Stimulated activated CD8-positive, alpha-beta memory T cell treated with anti-CD3 and anti-CD28 coated beads, Interleukin-12 subunit alpha, Interleukin-12 subunit beta, amount 100 ng/mL, for 4 hours (primary cell): Measurements from ENCODE around the gene C1orf232.

Experiments
- DNase-seq: peaks from one replicate; pipeline ENCODE4 v3.0.0-alpha.2; 2020; ENCODE audit warnings: low read depth

Gene C1orf232

DNA sequence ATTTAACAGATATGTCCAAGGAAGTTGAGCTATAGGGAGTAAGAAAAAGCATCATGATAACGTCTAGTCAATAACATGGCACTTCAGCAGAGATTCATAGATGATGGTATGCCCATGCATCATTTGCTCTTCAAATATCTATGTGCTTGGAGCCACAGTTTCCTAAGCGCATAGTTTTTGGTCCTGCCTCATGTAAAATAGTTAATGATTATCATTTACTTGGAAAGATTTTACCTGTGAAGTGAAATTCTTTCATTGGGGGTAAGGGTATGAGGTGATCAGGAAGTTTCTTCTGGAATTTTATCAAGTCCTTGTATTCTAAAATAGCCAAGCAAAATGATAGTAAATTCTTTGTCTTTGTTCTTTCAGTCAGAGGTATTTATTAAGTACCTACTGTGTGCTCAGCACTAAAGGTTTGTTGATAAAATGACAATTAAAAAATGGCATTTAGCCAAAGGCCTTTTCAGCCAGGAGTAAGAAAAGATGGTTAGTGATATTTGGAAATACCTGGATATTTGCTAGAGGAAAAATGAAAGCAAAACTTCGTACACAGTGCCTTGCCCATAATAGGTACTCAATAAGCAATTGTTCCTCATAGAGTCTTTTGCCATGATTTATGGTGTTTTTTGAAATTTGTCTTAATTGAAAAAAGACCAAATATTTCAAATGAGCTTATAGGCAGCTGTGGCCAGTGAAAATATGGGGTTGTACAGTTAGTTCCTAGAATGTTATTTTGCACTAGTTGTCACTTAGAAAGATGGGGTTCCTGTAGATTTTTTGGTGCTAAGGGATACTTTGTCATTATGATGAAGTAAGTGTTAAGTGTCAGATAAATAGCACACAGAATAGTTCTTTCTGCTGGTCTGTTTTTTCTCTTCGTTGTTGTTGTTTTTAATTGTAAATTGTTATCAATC lies 44.1 kb downstream of the C1orf232 start:
- DNase-seq: no peak

- no peak for DNase-seq
Observed at GRCh38 chr1:26122988-26123973, 45.5 kb downstream of the C1orf232 start.

- no peak for DNase-seq
Observed at GRCh38 chr1:26121854-26122773, 46.6 kb downstream of the C1orf232 start.

GRCh38 chr1:26119892-26120608 lies 48.7 kb downstream of the C1orf232 start:
- no peak for DNase-seq

DNA sequence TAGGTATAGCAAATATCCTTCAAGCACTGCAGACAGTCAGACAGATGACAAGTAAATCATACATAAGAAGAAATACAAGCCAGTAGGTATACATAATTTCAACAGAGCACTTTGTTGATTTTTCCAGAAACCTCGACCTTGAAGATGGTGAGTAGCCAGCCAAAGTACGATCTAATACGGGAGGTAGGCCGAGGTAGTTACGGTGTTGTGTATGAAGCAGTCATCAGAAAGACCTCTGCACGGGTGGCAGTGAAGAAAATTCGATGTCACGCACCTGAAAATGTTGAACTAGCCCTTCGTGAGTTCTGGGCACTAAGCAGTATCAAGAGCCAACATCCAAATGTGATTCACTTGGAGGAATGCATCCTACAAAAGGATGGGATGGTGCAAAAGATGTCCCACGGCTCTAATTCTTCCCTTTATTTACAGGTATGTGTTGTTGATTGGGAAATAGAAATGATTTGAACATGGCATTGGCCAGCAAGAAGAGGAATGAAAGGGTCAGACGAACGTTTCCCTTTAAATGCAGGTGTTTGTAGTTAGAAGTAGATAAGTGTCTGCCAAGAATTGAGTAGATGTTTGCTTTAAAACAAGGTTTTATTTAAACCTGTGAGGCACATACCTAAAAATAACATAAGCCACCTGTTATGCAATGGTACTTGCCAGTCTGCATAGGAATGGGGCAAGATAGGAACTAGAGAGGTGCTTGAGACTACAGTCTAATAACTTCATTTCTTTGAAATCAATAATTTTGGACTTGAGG lies 54.4 kb downstream of the C1orf232 start:
- no peak for DNase-seq
